DMS79 treated with DMSO at 0.1 percent for 48 hours (cell line): ENCODE data around the gene HYAL1.
"Not testable (repeated sequence)": the region's sequence is repeated elsewhere in the genome, so short reads cannot be mapped to it uniquely, and the experiment has no call there.

Experiments used
- DNase-seq: peaks from one replicate; lab custom pipeline; 2025; lab: John Stamatoyannopoulos, UW

The HYAL1 gene

GRCh38 chr3:50294089-50294488 lies 9.3 kb downstream of the HYAL1 start:
- no peak for DNase-seq

- no peak for DNase-seq
Observed at GRCh38 chr3:50293079-50293801, 10.1 kb downstream of the HYAL1 start.

- peak; percentile 85 for DNase-seq
Observed at GRCh38 chr3:50292159-50293078, 11.0 kb downstream of the HYAL1 start, which contains the start of gene IFRD2. TSS of gene IFRD2 (minus strand) at chr3:50292429. CDS start at chr3:50292274, 155 bp downstream.

- no peak for DNase-seq
Observed at GRCh38 chr3:50290161-50290641, 13.2 kb downstream of the HYAL1 start.

- DNase-seq, result no peak
Observed at GRCh38 chr3:50289130-50289529, 14.2 kb downstream of the HYAL1 start.

GRCh38 chr3:50288387-50289007 lies 14.9 kb downstream of the HYAL1 start:
- DNase-seq, result no peak

GRCh38 chr3:50287262-50287661 lies 16.1 kb downstream of the HYAL1 start:
- DNase-seq, result no peak

- DNase-seq, result no peak
Observed at GRCh38 chr3:50286322-50287227, 16.8 kb downstream of the HYAL1 start.

- not testable (repeated sequence) for DNase-seq
Observed at GRCh38 chr3:50284121-50284520, 19.3 kb downstream of the HYAL1 start.

- no peak for DNase-seq
Observed at GRCh38 chr3:50279255-50280016, 23.9 kb downstream of the HYAL1 start.

GRCh38 chr3:50278880-50279224 lies 24.5 kb downstream of the HYAL1 start, which contains the start of gene LSMEM2:
TSS of gene LSMEM2 (plus strand) at chr3:50279087. CDS start at chr3:50279114, 27 bp downstream.
- no peak for DNase-seq

- DNase-seq, result no peak
Observed at GRCh38 chr3:50278123-50278879, 25.1 kb downstream of the HYAL1 start.

- no peak for DNase-seq
Observed at GRCh38 chr3:50276762-50277101, 26.6 kb downstream of the HYAL1 start.

GRCh38 chr3:50275996-50276761 lies 27.2 kb downstream of the HYAL1 start:
- DNase-seq, result no peak

- DNase-seq, result no peak
Observed at GRCh38 chr3:50275141-50275995, 28.0 kb downstream of the HYAL1 start.

GRCh38 chr3:50274371-50275104 lies 28.8 kb downstream of the HYAL1 start:
- no peak for DNase-seq

- DNase-seq, result no peak
Observed at GRCh38 chr3:50273689-50274065, 29.7 kb downstream of the HYAL1 start.
